ENCODE results near the gene RNASE12. TPM values are rescaled to one million over a fixed set of nuclear protein-coding genes. Genes with fewer than 3 reads are reported as not detected.
A peak's percentile ranks its signal among the peaks of the same experiment; 100 is the strongest.

RNASE12 gene
- polyA plus RNA-seq, 1 of the 3 experiments (the other 2 are of a cell fraction) = not detected

DNA sequence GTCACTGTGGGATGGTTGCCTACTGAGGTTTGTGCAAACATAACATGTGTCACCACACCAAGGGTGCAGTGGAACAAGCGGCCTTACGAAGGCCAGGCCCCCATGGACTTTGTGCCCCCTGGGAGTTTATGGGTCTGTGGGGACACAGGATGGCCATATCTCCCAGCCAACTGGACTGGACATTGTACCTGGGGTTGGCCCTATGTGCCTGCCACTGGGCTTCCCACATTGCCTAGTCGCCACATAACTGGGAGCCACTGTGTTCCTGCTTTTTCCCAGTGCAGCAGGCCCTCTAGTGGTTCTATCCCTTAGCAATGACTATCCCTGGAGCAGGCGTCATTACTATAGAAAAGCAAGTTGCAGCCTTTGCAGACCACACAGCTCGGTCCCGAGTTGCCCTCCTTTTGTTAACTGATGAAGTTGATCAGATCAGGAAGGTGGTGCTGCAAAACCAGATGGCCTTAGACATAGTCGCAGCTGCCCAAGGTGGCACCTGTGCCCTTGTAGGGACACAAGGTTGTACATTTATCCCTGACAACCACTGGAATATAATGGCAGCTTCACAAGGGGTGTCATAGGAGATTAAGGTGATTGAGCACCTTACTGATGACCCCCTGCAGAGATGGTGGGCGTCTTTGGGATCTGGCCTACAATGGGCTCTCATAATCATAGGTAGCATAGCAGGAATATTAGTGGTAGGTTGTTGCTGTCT, 15.2 kb upstream of the RNASE12 start (continued):
- TF ChIP-seq, protein P1, sequence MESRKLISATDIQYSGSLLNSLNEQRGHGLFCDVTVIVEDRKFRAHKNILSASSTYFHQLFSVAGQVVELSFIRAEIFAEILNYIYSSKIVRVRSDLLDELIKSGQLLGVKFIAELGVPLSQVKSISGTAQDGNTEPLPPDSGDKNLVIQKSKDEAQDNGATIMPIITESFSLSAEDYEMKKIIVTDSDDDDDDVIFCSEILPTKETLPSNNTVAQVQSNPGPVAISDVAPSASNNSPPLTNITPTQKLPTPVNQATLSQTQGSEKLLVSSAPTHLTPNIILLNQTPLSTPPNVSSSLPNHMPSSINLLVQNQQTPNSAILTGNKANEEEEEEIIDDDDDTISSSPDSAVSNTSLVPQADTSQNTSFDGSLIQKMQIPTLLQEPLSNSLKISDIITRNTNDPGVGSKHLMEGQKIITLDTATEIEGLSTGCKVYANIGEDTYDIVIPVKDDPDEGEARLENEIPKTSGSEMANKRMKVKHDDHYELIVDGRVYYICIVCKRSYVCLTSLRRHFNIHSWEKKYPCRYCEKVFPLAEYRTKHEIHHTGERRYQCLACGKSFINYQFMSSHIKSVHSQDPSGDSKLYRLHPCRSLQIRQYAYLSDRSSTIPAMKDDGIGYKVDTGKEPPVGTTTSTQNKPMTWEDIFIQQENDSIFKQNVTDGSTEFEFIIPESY (IDR thresholded peaks at IDR 0.05; ENCODE audit: borderline replicate concordance, low read depth) = no peak
- TF ChIP-seq TCF12 (IDR thresholded peaks at IDR 0.05) = no peak
- TF ChIP-seq, protein P2, sequence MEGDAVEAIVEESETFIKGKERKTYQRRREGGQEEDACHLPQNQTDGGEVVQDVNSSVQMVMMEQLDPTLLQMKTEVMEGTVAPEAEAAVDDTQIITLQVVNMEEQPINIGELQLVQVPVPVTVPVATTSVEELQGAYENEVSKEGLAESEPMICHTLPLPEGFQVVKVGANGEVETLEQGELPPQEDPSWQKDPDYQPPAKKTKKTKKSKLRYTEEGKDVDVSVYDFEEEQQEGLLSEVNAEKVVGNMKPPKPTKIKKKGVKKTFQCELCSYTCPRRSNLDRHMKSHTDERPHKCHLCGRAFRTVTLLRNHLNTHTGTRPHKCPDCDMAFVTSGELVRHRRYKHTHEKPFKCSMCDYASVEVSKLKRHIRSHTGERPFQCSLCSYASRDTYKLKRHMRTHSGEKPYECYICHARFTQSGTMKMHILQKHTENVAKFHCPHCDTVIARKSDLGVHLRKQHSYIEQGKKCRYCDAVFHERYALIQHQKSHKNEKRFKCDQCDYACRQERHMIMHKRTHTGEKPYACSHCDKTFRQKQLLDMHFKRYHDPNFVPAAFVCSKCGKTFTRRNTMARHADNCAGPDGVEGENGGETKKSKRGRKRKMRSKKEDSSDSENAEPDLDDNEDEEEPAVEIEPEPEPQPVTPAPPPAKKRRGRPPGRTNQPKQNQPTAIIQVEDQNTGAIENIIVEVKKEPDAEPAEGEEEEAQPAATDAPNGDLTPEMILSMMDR (IDR thresholded peaks at IDR 0.05) = peak; percentile 62
- TF ChIP-seq POLR2AphosphoS5 (IDR thresholded peaks at IDR 0.05; ENCODE audit: low read depth, low read length) = no peak
- peak; percentile 71 for TF ChIP-seq RAD21 (IDR thresholded peaks at IDR 0.05; ENCODE audit: low read length)
- no peak for TF ChIP-seq FOXJ3 (CRISPR knock-in tag; IDR thresholded peaks at IDR 0.05)
- TF ChIP-seq, protein P3, sequence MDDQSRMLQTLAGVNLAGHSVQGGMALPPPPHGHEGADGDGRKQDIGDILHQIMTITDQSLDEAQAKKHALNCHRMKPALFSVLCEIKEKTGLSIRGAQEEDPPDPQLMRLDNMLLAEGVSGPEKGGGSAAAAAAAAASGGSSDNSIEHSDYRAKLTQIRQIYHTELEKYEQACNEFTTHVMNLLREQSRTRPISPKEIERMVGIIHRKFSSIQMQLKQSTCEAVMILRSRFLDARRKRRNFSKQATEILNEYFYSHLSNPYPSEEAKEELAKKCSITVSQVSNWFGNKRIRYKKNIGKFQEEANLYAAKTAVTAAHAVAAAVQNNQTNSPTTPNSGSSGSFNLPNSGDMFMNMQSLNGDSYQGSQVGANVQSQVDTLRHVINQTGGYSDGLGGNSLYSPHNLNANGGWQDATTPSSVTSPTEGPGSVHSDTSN (IDR thresholded peaks at IDR 0.05) = no peak
- no peak for TF ChIP-seq FOXM1 (IDR thresholded peaks at IDR 0.05; ENCODE audit: low read depth)
- TF ChIP-seq GATA2 (CRISPR knock-in tag; IDR thresholded peaks at IDR 0.05) = no peak
- TF ChIP-seq FOSL2 (IDR thresholded peaks at IDR 0.05; ENCODE audit: borderline replicate concordance, low read depth) = no peak
- no peak for TF ChIP-seq YY1 (IDR thresholded peaks at IDR 0.05; ENCODE audit: low read depth)
- no peak for TF ChIP-seq GABPA (IDR thresholded peaks at IDR 0.05; ENCODE audit: low read depth)
- no peak for TF ChIP-seq CHD2 (IDR thresholded peaks at IDR 0.05; ENCODE audit: low read length, partially characterized antibody)
- no peak for TF ChIP-seq ELF1 (IDR thresholded peaks at IDR 0.05)
- no peak for TF ChIP-seq MEF2A (IDR thresholded peaks at IDR 0.05; ENCODE audit: borderline replicate concordance, low read depth)

DNA sequence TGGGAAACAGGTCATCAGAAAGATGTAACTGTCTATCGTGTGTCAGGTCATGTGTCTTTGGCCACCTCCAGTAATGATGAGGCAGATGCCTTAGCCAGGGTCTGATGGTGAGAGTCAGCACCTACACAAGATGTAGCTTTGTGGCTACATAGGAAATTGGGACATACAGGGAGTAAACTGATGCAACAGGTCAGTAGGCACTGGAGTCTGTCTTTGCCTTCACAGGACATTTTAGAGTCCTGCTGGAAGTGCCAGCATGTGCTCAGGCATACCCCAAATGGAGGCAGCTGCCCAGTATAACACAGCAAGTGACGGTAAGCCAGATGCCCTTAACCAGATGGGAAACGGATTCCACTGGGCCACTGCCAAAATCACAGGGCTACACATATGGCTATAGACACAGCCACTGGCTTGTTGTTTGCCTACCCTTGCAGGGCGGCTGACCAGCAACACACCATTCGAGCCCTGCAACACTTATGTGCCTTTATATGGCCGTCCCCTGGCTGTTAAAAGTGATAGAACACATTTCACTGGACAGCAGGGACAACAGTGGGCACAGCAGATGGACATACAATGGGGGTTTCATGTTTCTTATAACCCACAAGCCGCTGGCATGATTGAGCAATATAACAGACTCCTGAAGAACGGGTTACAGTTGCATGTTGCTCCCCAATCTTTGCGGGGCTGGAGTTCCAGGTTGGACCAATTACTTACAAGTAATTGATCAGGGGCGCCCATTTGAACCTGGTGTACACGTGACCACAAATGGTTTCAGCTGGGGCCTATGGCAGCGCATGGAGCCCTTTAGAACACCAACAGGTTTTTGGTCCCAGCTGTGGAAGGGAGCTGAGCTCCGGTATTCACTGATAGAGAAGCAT, 12.9 kb upstream of the RNASE12 start:
- H3K9me2 ChIP-seq = no peaks in the 10 kb centered on the region
- no peak overlapping the region for H2AFZ ChIP-seq (ENCODE audit: low read depth)
- ChIA-PET CTCF (interaction anchor here (2.1 kb wide), 1 partner anchor 10 kb away, joined by 4 read pairs; no protein-coding TSS in a partner anchor), POLR2A (no interaction called here)
- H3K4me3 ChIP-seq (ENCODE audit: low read depth in 2 of 2, low read length in 1 of 2) = no peak overlapping the region
- no peaks in the 10 kb centered on the region for H3K79me2 ChIP-seq (ENCODE audit: insufficient read depth)
- no peak overlapping the region for H3K9ac ChIP-seq
- H3K9me3 ChIP-seq = no peaks in the 10 kb centered on the region
- H3K36me3 ChIP-seq (replicated peaks in 1 of 2; ENCODE audit: control insufficient read depth in 1 of 2, insufficient read depth in 2 of 2, low read length in 1 of 2) = no peaks in the 10 kb centered on the region
- H3K27me3 ChIP-seq (ENCODE audit: insufficient read depth) = peaks cover 13% of the 10 kb centered on the region
- no peak overlapping the region for H3K27ac ChIP-seq (ENCODE audit: low read depth in 2 of 2, low read length in 1 of 2)
- peaks cover 0 to 4% of the 10 kb centered on the region in 2 experiments; a peak in 1 of 4 replicates for H3K4me1 ChIP-seq (ENCODE audit: control insufficient read depth in 1 of 2, insufficient read depth in 2 of 2, low read depth in 1 of 2, low read length in 1 of 2)
- no peak overlapping the region for H3K4me2 ChIP-seq
- H3F3A ChIP-seq (replicated peaks; ENCODE audit: insufficient read depth) = peaks cover 4% of the 10 kb centered on the region
- DNase-seq = no peak
- no peaks in the 10 kb centered on the region for H4K20me1 ChIP-seq (ENCODE audit: insufficient read depth)
- 25% methylated on average over 12 of the region's 13 CpGs for WGBS (ENCODE audit: low lambda C conversion rate)
- TF ChIP-seq GABPA (IDR thresholded peaks at IDR 0.05; ENCODE audit: low read depth) (no peak), EZH2phosphoT487 (IDR thresholded peaks at IDR 0.05; ENCODE audit: borderline replicate concordance, low read depth) (no peak), NFIC (IDR thresholded peaks at IDR 0.05; ENCODE audit: borderline replicate concordance) (no peak), EP300 (IDR thresholded peaks at IDR 0.05; ENCODE audit: borderline replicate concordance in 1 of 2, low read depth in 1 of 2, low read length in 1 of 2) (no peak), CHD2 (IDR thresholded peaks at IDR 0.05; ENCODE audit: low read length, partially characterized antibody) (no peak), POLR2AphosphoS5 (IDR thresholded peaks at IDR 0.05; ENCODE audit: low read depth, low read length) (no peak), SIN3A (IDR thresholded peaks at IDR 0.05; ENCODE audit: borderline replicate concordance, low read depth, low read length) (no peak)
- TF ChIP-seq, protein P4, sequence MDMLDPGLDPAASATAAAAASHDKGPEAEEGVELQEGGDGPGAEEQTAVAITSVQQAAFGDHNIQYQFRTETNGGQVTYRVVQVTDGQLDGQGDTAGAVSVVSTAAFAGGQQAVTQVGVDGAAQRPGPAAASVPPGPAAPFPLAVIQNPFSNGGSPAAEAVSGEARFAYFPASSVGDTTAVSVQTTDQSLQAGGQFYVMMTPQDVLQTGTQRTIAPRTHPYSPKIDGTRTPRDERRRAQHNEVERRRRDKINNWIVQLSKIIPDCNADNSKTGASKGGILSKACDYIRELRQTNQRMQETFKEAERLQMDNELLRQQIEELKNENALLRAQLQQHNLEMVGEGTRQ (IDR thresholded peaks at IDR 0.05; ENCODE audit: borderline replicate concordance, low read depth, low read length) = no peak
- TF ChIP-seq, protein P2 (IDR thresholded peaks at IDR 0.05) = no peak
